ENCODE measurements around the gene SIRT4. TPM values are rescaled to one million over a fixed set of nuclear protein-coding genes. Genes with fewer than 3 reads are reported as not detected.

Gene SIRT4
- total RNA-seq, 1 experiment from 2014 or later: 2.1 TPM

- H3K4ac ChIP-seq (ENCODE audit: low read depth, low read length): no peak overlapping the region
- DNase-seq: no peak
Observed at GRCh38 chr12:120342175-120343038, 40.3 kb downstream of the SIRT4 start.

More at GRCh38 chr12:120342175-120343038, 40.3 kb downstream of the SIRT4 start:
- Histone ChIP-seq H4K8ac (replicated peaks; ENCODE audit: insufficient read length, low read depth, low read length) (no peak overlapping the region), H4K91ac (ENCODE audit: insufficient read length, low read depth, low read length) (no peak overlapping the region), H3K9me3 (ENCODE audit: control insufficient read depth, low read depth, low read length) (no peaks in the 10 kb centered on the region), H2BK5ac (ENCODE audit: insufficient read length, low read length) (no peak overlapping the region), H3K27me3 (ENCODE audit: insufficient read depth, low read length) (no peaks in the 10 kb centered on the region), H3K79me2 (ENCODE audit: insufficient read depth, low read length) (no peaks in the 10 kb centered on the region), H2AK5ac (ENCODE audit: insufficient read length, low read length) (no peak overlapping the region), H3K4me2 (ENCODE audit: insufficient read depth, insufficient read length, low read length) (no peak overlapping the region), H4K5ac (ENCODE audit: insufficient read length, low read depth, low read length) (no peak overlapping the region), H3K79me1 (ENCODE audit: insufficient read depth, low read depth, low read length, poor library complexity, severe bottlenecking) (no peaks in the 10 kb centered on the region), H3K14ac (ENCODE audit: insufficient read depth, low read length) (no peak overlapping the region), H2BK20ac (ENCODE audit: low read depth, low read length, poor library complexity, severe bottlenecking) (no peak overlapping the region), H2BK15ac (ENCODE audit: low read depth, low read length) (no peak overlapping the region), H3K27ac (ENCODE audit: insufficient read length, low read depth, low read length) (no peak overlapping the region), H2BK12ac (ENCODE audit: insufficient read length, low read depth, low read length) (no peak overlapping the region), H2AFZ (ENCODE audit: low read length) (no peak overlapping the region), H4K20me1 (ENCODE audit: control insufficient read depth, insufficient read depth, insufficient read length) (no peaks in the 10 kb centered on the region), H3T11ph (ENCODE audit: low read length) (no peak overlapping the region), H3K56ac (ENCODE audit: insufficient read length, low read depth, low read length) (no peak overlapping the region), H3K23ac (ENCODE audit: insufficient read length, low read depth, low read length) (no peak overlapping the region), H2BK120ac (ENCODE audit: low read depth, low read length, poor library complexity, severe bottlenecking) (no peak overlapping the region), H3K23me2 (ENCODE audit: insufficient read length, low read depth, low read length, poor library complexity, severe bottlenecking) (no peaks in the 10 kb centered on the region), H3K9ac (ENCODE audit: extremely low read depth, insufficient read length, low read length) (no peak overlapping the region), H3K4me1 (ENCODE audit: insufficient read depth, low read length) (no peaks in the 10 kb centered on the region), H3K18ac (ENCODE audit: insufficient read length, low read depth, low read length) (no peak overlapping the region)
- H3K4me1 Mint-ChIP-seq: peaks cover 0 to 17% of the 10 kb centered on the region in 2 experiments; a peak in 2 of 4 replicates
- H3K27ac Mint-ChIP-seq: peak overlapping the region in 1 of 3 experiments; percentile 77; a peak in 1 of 7 replicates
- peaks cover 12 to 13% of the 10 kb centered on the region in 2 experiments for H3K9me3 Mint-ChIP-seq
- TF ChIP-seq, protein P1, sequence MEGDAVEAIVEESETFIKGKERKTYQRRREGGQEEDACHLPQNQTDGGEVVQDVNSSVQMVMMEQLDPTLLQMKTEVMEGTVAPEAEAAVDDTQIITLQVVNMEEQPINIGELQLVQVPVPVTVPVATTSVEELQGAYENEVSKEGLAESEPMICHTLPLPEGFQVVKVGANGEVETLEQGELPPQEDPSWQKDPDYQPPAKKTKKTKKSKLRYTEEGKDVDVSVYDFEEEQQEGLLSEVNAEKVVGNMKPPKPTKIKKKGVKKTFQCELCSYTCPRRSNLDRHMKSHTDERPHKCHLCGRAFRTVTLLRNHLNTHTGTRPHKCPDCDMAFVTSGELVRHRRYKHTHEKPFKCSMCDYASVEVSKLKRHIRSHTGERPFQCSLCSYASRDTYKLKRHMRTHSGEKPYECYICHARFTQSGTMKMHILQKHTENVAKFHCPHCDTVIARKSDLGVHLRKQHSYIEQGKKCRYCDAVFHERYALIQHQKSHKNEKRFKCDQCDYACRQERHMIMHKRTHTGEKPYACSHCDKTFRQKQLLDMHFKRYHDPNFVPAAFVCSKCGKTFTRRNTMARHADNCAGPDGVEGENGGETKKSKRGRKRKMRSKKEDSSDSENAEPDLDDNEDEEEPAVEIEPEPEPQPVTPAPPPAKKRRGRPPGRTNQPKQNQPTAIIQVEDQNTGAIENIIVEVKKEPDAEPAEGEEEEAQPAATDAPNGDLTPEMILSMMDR (conservative IDR thresholded peaks at IDR 0.05): no peak
- peaks cover 20 to 42% (median 39%) of the 10 kb centered on the region in 3 experiments; a peak in 6 of 7 replicates for H3K36me3 Mint-ChIP-seq (ENCODE audit: insufficient read depth in 1 of 3, low read depth in 3 of 3)
- H3K4me3 Mint-ChIP-seq: no peak overlapping the region
- no CpG with 5 or more reads among the region's 30 CpGs for WGBS (ENCODE audit: extremely low coverage, insufficient read length, low lambda C conversion rate)
- peaks cover 11% of the 10 kb centered on the region for H3K27me3 Mint-ChIP-seq (ENCODE audit: low read depth)

Measured in H9 (cell line).